ENCODE measurements around the gene CHCHD3.
"Not testable (repeated sequence)": the region's sequence is repeated elsewhere in the genome, so short reads cannot be mapped to it uniquely, and the experiment has no call there.

CHCHD3 gene

DNA sequence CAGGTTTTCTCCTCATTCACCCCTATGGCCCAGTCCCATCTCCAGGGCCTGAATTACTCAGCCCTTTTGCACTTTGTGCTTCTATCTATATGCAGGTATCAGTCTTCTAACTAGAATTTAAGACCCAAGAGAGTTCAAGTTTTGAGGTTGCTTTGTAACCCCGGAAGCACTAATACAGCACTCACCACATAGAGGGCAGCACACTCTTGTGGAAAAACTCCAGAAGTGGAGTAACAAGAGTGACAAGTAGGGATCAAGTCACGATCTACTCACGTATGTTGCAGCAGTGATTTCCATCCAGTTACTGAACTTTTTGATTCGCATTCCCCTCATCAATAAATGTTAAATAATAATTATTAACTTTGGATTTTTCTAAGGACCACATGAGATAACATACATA, 151.0 kb downstream of the CHCHD3 start:
- H3K27ac ChIP-seq (ENCODE audit: low read depth, low read length) = no peak overlapping the region
- H3K36me3 ChIP-seq (ENCODE audit: insufficient read depth, low read length) = 0 out of 2 replicates have a peak, but pooled peaks cover 3% of the 10 kb centered on the region
- H3K27me3 ChIP-seq (ENCODE audit: insufficient read depth, low read length) = no peaks in the 10 kb centered on the region
- H3K9me3 ChIP-seq (ENCODE audit: insufficient read depth, low read depth, low read length) = no peaks in the 10 kb centered on the region
- H3K4me1 ChIP-seq (ENCODE audit: insufficient read depth, low read length) = peaks cover 23% of the 10 kb centered on the region
- no peak overlapping the region for H3K9ac ChIP-seq (ENCODE audit: low read depth, low read length)
- no peak overlapping the region for H3K4me3 ChIP-seq (ENCODE audit: low read length)
- 88% methylated on average over 3 of the region's 4 CpGs for WGBS

DNA sequence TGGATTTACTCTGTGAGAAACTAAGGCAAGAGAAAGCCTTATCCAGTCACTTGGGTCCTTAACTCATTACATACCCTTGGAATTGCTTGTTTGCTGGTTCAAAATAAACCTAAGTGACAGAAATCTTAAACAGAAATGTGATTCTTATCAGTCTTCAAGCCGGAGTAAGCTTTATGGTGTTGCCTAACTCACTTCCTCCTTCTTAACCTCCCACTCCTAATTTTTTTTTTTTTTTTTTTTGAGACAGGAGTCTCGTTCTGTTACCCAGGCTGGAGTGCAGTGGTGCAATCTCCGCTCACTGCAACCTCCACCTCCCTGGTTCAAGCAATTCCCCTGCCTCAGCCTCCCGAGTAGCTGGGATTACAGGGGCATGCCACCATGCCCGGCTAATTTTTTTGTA, 151.9 kb downstream of the CHCHD3 start:
- not testable (repeated sequence) for H3K27me3 ChIP-seq (ENCODE audit: insufficient read depth, low read length); H3K36me3 ChIP-seq (ENCODE audit: insufficient read depth, low read length); H3K9me3 ChIP-seq (ENCODE audit: insufficient read depth, low read depth, low read length); H3K27ac ChIP-seq (ENCODE audit: low read depth, low read length); H3K9ac ChIP-seq (ENCODE audit: low read depth, low read length); H3K4me3 ChIP-seq (ENCODE audit: low read length)
- 97% methylated on average over 5 of the region's 5 CpGs for WGBS
- peaks cover 23% of the 10 kb centered on the region for H3K4me1 ChIP-seq (ENCODE audit: insufficient read depth, low read length)

DNA sequence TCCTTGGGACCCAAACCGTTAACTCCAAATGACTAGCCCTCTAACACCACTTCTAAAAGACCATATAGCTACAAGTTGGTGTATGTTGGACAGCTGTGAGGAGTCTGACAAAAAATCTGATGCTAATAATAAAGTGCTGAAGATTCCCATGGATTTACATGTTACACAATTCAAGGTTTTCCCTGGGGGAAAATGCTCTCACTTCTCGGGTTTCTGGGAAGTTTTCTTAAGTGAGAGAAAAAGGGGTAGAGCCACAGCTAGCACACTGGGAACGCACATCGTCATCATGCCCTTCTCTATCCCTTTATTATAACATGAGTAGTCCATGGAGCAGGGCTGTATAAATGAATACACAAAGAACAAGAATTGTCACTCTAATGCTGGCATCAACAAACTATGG, 162.1 kb downstream of the CHCHD3 start:
- 97% methylated on average over 3 of the region's 4 CpGs for WGBS
- H3K4me1 ChIP-seq (ENCODE audit: insufficient read depth, low read length) = no peaks in the 10 kb centered on the region
- no peaks in the 10 kb centered on the region for H3K27me3 ChIP-seq (ENCODE audit: insufficient read depth, low read length)
- no peak overlapping the region for H3K4me3 ChIP-seq (ENCODE audit: low read length)
- H3K9me3 ChIP-seq (ENCODE audit: insufficient read depth, low read depth, low read length) = no peaks in the 10 kb centered on the region
- no peak overlapping the region for H3K9ac ChIP-seq (ENCODE audit: low read depth, low read length)
- H3K36me3 ChIP-seq (ENCODE audit: insufficient read depth, low read length) = no peaks in the 10 kb centered on the region
- no peak overlapping the region for H3K27ac ChIP-seq (ENCODE audit: low read depth, low read length)

DNA sequence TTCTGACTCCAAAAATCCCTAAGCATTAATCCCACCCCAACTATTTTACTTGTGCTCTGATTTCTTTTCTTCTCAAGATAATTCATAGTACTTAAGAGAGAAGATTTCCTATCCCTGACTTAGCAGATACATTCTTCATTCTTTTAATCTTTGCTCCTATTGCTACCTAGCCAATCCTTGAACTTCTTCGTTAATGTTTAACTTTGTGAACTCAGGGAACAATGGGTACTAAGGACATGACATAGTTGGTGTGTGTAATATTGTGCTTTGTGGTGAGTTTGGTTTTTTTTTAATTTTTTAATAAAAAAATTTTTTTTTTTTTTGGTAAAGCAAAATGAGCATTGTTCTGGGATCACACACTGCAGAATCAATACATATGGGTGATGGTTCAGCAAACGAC, 166.2 kb downstream of the CHCHD3 start:
- Histone ChIP-seq H3K27ac (ENCODE audit: low read depth, low read length) (no peak overlapping the region), H3K27me3 (ENCODE audit: insufficient read depth, low read length) (no peaks in the 10 kb centered on the region), H3K4me3 (ENCODE audit: low read length) (no peak overlapping the region), H3K4me1 (ENCODE audit: insufficient read depth, low read length) (no peaks in the 10 kb centered on the region), H3K36me3 (ENCODE audit: insufficient read depth, low read length) (no peaks in the 10 kb centered on the region), H3K9me3 (ENCODE audit: insufficient read depth, low read depth, low read length) (no peaks in the 10 kb centered on the region), H3K9ac (ENCODE audit: low read depth, low read length) (no peak overlapping the region)
- WGBS = 100% methylated on average over 2 of the region's 2 CpGs

DNA sequence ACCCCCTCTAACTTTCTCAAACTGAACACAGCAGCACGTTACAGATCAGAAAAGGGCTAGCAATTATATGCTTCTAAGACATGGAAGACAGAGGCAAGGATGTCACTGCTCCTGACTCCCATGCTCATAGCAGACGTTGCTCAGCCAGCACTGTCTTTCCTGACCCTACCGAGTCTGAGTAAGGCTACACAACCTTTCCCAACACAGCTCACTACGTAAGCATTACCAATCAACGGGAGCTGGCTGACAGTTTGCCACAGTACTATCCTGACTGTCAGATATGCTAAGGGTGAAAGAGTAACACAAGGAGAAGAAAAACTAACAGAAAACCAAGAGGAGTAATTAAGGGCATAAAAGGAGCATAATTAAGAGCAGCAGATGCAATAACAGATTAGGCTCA, 171.2 kb downstream of the CHCHD3 start:
- Histone ChIP-seq H3K4me1 (ENCODE audit: insufficient read depth, low read length) (peaks cover 6% of the 10 kb centered on the region; the same call in 1 of the 2 replicates), H3K27me3 (ENCODE audit: insufficient read depth, low read length) (no peaks in the 10 kb centered on the region), H3K4me3 (ENCODE audit: low read length) (no peak overlapping the region), H3K9ac (ENCODE audit: low read depth, low read length) (no peak overlapping the region), H3K27ac (ENCODE audit: low read depth, low read length) (no peak overlapping the region), H3K9me3 (ENCODE audit: insufficient read depth, low read depth, low read length) (no peaks in the 10 kb centered on the region), H3K36me3 (ENCODE audit: insufficient read depth, low read length) (no peaks in the 10 kb centered on the region)
- WGBS = 92% methylated on average over 5 of the region's 5 CpGs

DNA sequence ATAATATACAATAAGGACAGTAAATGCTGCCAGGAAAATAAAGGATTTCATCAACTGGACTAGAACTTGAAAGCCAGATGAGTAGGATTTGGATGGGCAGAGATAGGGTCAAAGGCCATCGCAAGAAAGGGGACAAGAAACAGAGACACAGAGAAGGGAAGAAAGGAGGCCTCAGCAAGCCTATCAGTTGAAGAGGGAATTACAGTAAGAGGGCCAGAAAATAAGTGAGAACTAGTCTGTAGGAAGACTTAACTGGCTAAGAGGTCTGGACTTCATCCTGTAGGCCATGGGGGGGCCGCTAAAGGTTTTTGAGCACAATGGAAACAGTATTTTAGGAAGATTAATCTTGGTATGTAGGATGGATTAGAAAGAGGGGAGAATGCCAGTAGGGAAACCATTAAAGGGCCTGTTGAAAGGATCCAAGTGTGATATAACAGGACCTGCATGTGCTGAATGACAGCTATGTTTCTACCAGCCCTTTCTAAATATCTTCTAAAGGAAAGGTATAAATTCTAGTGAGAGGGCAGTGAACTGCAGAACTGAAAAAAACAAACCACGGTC, 174.4 kb downstream of the CHCHD3 start:
- H3K4me1 ChIP-seq (ENCODE audit: insufficient read depth, low read length) = peaks cover 6% of the 10 kb centered on the region; the same call in 1 of the 2 replicates
- WGBS = 87% methylated on average over 3 of the region's 3 CpGs
- H3K4me3 ChIP-seq (ENCODE audit: low read length) = no peak overlapping the region
- H3K27me3 ChIP-seq (ENCODE audit: insufficient read depth, low read length) = no peaks in the 10 kb centered on the region
- no peak overlapping the region for H3K9ac ChIP-seq (ENCODE audit: low read depth, low read length)
- no peaks in the 10 kb centered on the region for H3K9me3 ChIP-seq (ENCODE audit: insufficient read depth, low read depth, low read length)
- H3K36me3 ChIP-seq (ENCODE audit: insufficient read depth, low read length) = no peaks in the 10 kb centered on the region
- no peak overlapping the region for H3K27ac ChIP-seq (ENCODE audit: low read depth, low read length)

DNA sequence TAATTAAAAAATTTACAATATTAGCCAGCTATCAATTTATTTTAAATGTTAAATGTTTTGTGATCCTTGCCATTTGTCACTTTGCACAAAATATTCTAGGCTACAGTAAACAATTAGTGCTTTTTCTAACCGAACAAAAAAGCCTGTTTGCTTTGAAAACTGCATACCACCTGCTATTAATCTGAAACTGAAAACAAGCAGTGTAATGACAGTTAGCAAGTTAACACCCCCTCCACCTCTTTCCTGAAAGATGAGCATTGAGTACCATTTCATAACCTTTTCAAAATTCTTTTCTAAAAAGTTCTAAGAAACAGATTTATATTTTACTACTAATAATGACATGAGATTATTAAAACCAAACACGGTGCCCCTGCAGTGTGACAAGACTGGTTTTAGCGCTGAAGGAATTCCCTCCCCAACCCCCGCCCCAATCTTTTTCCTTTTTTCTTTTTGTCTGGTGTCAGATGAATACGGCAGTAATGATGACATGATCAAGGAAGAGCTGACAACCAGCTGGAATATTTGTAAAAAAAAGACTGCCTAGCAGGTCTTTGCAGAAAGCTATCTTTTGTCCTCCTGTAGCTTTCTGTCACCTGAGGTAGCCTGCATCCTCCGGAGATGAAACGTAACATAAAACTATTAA, 175.6 kb downstream of the CHCHD3 start:
- no peaks in the 10 kb centered on the region for H3K9me3 ChIP-seq (ENCODE audit: insufficient read depth, low read depth, low read length)
- H3K4me3 ChIP-seq (ENCODE audit: low read length) = no peak overlapping the region
- H3K9ac ChIP-seq (ENCODE audit: low read depth, low read length) = no peak overlapping the region
- WGBS = 87% methylated on average over 7 of the region's 7 CpGs
- H3K27ac ChIP-seq (ENCODE audit: low read depth, low read length) = no peak overlapping the region
- no peaks in the 10 kb centered on the region for H3K36me3 ChIP-seq (ENCODE audit: insufficient read depth, low read length)
- H3K27me3 ChIP-seq (ENCODE audit: insufficient read depth, low read length) = no peaks in the 10 kb centered on the region
- H3K4me1 ChIP-seq (ENCODE audit: insufficient read depth, low read length) = peaks cover 6% of the 10 kb centered on the region; the same call in 1 of the 2 replicates

DNA sequence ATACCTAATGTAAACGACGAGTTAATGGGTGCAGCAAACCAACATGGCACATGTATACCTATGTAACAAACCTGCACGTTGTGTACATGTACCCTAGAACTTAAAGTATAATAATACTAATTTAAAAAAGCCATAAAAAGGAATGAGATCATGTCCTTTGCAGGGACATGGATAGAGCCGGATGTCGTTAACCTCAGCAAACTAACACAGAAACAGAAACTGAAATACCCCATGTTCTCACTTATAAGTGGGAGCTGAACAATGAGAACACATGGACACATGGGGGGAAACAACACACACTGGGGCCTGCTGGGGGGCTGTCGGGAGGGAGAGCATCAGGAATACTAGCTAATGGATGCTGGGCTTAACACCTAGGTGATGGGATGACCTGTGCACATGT, 176.8 kb downstream of the CHCHD3 start:
- not testable (repeated sequence) for H3K36me3 ChIP-seq (ENCODE audit: insufficient read depth, low read length); H3K4me3 ChIP-seq (ENCODE audit: low read length); H3K4me1 ChIP-seq (ENCODE audit: insufficient read depth, low read length); H3K9ac ChIP-seq (ENCODE audit: low read depth, low read length); H3K27ac ChIP-seq (ENCODE audit: low read depth, low read length); H3K27me3 ChIP-seq (ENCODE audit: insufficient read depth, low read length); H3K9me3 ChIP-seq (ENCODE audit: insufficient read depth, low read depth, low read length)
- 98% methylated on average over 5 of the region's 6 CpGs for WGBS

DNA sequence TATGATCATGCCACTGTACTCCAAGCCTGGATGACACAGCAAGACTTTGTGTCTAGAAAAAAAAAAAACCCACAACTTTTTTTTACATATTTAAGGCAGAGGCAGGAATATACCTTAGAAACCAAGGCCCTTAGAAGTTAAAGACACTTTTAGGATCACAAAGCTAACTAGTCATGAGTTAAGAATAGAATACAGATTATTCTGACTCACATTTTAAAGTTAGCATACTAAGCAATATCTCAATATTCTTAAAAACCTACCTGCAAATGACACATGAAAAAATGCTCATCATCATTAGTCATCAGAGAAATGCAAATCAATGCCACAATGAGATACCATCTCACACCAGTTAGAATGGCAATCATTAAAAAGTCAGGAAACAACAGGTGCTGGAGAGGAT, 177.7 kb downstream of the CHCHD3 start:
- no peaks in the 10 kb centered on the region for H3K27me3 ChIP-seq (ENCODE audit: insufficient read depth, low read length)
- no peaks in the 10 kb centered on the region for H3K9me3 ChIP-seq (ENCODE audit: insufficient read depth, low read depth, low read length)
- H3K4me3 ChIP-seq (ENCODE audit: low read length) = no peak overlapping the region
- no peak overlapping the region for H3K27ac ChIP-seq (ENCODE audit: low read depth, low read length)
- peaks cover 6% of the 10 kb centered on the region; the same call in 1 of the 2 replicates for H3K4me1 ChIP-seq (ENCODE audit: insufficient read depth, low read length)
- no peaks in the 10 kb centered on the region for H3K36me3 ChIP-seq (ENCODE audit: insufficient read depth, low read length)
- H3K9ac ChIP-seq (ENCODE audit: low read depth, low read length) = no peak overlapping the region

DNA sequence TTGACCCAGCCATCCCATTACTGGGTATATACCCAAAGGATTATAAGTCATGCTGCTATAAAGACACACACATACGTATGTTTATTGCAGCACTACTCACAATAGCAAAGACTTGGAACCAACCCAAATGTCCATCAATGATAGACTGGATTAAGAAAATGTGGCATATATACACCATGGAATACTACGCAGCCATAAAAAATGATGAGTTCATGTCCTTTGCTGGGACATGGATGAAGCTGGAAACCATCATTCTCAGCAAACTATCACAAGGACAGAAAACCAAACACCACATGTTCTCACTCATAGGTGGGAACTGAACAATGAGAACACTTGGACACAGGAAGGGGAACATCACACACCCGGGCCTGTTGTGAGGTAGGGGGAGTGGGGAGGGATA, 179.6 kb downstream of the CHCHD3 start:
- whole genome bisulfite sequencing = 100% methylated on average over 2 of the region's 3 CpGs
- not testable (repeated sequence) for H3K36me3 ChIP-seq (ENCODE audit: insufficient read depth, low read length); H3K27ac ChIP-seq (ENCODE audit: low read depth, low read length); H3K27me3 ChIP-seq (ENCODE audit: insufficient read depth, low read length); H3K9me3 ChIP-seq (ENCODE audit: insufficient read depth, low read depth, low read length); H3K9ac ChIP-seq (ENCODE audit: low read depth, low read length); H3K4me3 ChIP-seq (ENCODE audit: low read length); H3K4me1 ChIP-seq (ENCODE audit: insufficient read depth, low read length)

DNA sequence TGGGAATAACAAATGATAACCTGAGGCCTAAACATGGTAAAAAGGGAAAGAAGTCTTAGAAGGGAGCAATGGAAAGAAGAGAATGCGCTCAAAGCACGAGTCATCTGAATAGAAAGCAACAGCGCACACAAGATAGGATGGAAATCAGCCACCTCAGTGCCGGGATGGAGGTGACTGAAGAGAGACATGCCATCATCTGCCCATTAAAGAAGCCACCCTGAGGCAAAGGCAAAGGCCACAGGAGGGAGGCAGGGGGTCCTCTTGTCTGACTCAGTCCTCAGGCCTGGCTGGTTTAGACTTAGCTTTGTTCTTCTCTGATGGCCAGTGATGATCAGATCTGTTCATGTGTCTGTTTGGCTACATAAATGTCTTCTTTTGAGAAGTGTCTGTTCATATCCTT, 180.6 kb downstream of the CHCHD3 start:
- peaks cover 3% of the 10 kb centered on the region; the same call in 1 of the 2 replicates for H3K4me1 ChIP-seq (ENCODE audit: insufficient read depth, low read length)
- H3K27ac ChIP-seq (ENCODE audit: low read depth, low read length) = no peak overlapping the region
- WGBS = 77% methylated on average over 4 of the region's 4 CpGs

DNA sequence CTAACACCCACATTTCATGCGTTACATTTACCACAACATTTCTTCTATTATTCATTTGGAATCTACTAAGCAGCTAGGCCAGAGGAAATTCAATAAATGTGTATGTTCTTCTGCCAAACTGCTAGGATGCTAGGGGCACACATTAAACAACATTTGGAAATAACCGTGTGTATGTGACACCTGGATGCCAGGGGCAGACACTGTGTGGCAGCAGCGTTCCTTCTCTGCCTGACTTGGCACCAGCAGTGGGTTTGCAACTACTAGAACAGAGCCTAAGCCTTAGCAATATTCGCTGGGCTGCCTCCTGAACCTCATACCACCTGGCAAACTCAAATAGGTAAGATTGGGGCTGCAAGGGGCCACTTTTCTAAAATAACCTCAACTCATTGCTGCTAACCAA, 182.1 kb downstream of the CHCHD3 start:
- Histone ChIP-seq H3K27me3 (ENCODE audit: insufficient read depth, low read length) (no peaks in the 10 kb centered on the region), H3K9me3 (ENCODE audit: insufficient read depth, low read depth, low read length) (no peaks in the 10 kb centered on the region), H3K9ac (ENCODE audit: low read depth, low read length) (no peak overlapping the region), H3K4me3 (ENCODE audit: low read length) (no peak overlapping the region), H3K27ac (ENCODE audit: low read depth, low read length) (no peak overlapping the region), H3K4me1 (ENCODE audit: insufficient read depth, low read length) (no peaks in the 10 kb centered on the region; the same call in 1 of the 2 replicates), H3K36me3 (ENCODE audit: insufficient read depth, low read length) (no peaks in the 10 kb centered on the region)
- 93% methylated on average over 4 of the region's 4 CpGs for WGBS

More for the DNA sequence above, 180.6 kb downstream of the CHCHD3 start:
- Histone ChIP-seq H3K4me3 (ENCODE audit: low read length) (no peak overlapping the region), H3K9me3 (ENCODE audit: insufficient read depth, low read depth, low read length) (no peaks in the 10 kb centered on the region), H3K9ac (ENCODE audit: low read depth, low read length) (no peak overlapping the region), H3K27me3 (ENCODE audit: insufficient read depth, low read length) (no peaks in the 10 kb centered on the region), H3K36me3 (ENCODE audit: insufficient read depth, low read length) (no peaks in the 10 kb centered on the region)
